K562 (cell line): ENCODE data around the gene BNIPL. TPM values are rescaled to one million over a fixed set of nuclear protein-coding genes. Genes with fewer than 3 reads are reported as not detected.

ENCODE experiments used
- CEBPG ChIP-seq, 3 experiments: fragments of 200-800 bp in 1 of 3; sonication (Bioruptor generic) in 1 of 3; sonication (generic) in 1 of 3; formaldehyde crosslinking in 1 of 3; IDR thresholded peaks in 2 of 3; conservative IDR thresholded peaks in 1 of 3; 2 replicates each; pipeline versions ENCODE4 v1.6.1 to v1.8.0; 2016 to 2022; ENCODE audit warnings: missing compliant biosample characterization in 2 of 3, missing genetic modification characterization in 2 of 3, mild to moderate bottlenecking in 1 of 3, missing genetic modification reagents in 1 of 3
- CTBP1 ChIP-seq: fragments of 450-650 bp; IDR thresholded peaks from 2 replicates; pipeline ENCODE4 v1.6.1; 2016; ENCODE audit warnings: borderline replicate concordance
- HDAC1 ChIP-seq, 2 experiments: fragments of 450-650 bp; IDR thresholded peaks; 2 replicates each; pipeline ENCODE4 v1.6.1; 2016 to 2017; ENCODE audit warnings: inconsistent platforms in 1 of 2, mild to moderate bottlenecking in 1 of 2, moderate library complexity in 1 of 2
- NR4A1 ChIP-seq, 2 experiments: fragments of 250-450 bp in 1 of 2; fragments of 450-650 bp in 1 of 2; sonication (Bioruptor Pico) in 1 of 2; IDR thresholded peaks; 2 replicates each; pipeline versions ENCODE4 v1.4.0 to v1.6.1; 2016 to 2020; ENCODE audit warnings: mild to moderate bottlenecking in 2 of 2, missing compliant biosample characterization in 1 of 2, missing genetic modification characterization in 1 of 2, moderate library complexity in 1 of 2
- RBM15 ChIP-seq: fragments of 200-400 bp; formaldehyde crosslinking; IDR thresholded peaks from 2 replicates; pipeline ENCODE4 v1.6.1; 2018; ENCODE audit warnings: mild to moderate bottlenecking, low read length, moderate library complexity; ENCODE audit not compliant: insufficient read depth
- WHSC1 ChIP-seq: IDR thresholded peaks from one replicate; pipeline ENCODE4 v1.6.1; 2012; ENCODE audit warnings: low read length, control low read depth, inconsistent platforms
- XRCC5 ChIP-seq: fragments of 200-400 bp; formaldehyde crosslinking; IDR thresholded peaks from 2 replicates; pipeline ENCODE4 v1.6.1; 2017; ENCODE audit warnings: low read depth, mild to moderate bottlenecking, low read length
- polyA plus RNA-seq, 8 experiments: library from polyadenylated mRNA; depleted of rRNA in 4 of 8; stranded (reverse) in 5 of 8; unstranded in 3 of 8; fragments of >200 nt; fragmentation: Nextera tagmentation in 2 of 8; fragmentation: Illumina TruSeq in 1 of 8; extraction: Ambion mirVana in 2 of 8; extraction: Trizol in 1 of 8; gene quantifications; 2 replicates each; pipeline versions ENCODE4 v1.2.1 to v1.2.3, GENCODE V29; 2011 to 2014; ENCODE audit warnings: inconsistent platforms in 1 of 8, missing spikeins in 1 of 8
- total RNA-seq, 7 experiments: library from RNA; depleted of rRNA in 6 of 7; stranded (reverse); fragments of >200 nt in 6 of 7; fragmentation: Illumina TruSeq in 2 of 7; extraction: Trizol in 2 of 7; gene quantifications; 2 replicates each; pipeline versions ENCODE4 v1.2.1 to v1.2.3, GENCODE V29; 2011 to 2021; ENCODE audit warnings: low replicate concordance in 1 of 7
- TF ChIP-seq, protein P1 (sequence below): sonication (generic); formaldehyde crosslinking; IDR thresholded peaks from 2 replicates; pipeline ENCODE4 v1.9.0; 2022; ENCODE audit warnings: mild to moderate bottlenecking, missing genetic modification reagents
- TF ChIP-seq, protein P2 (sequence below): sonication (generic); formaldehyde crosslinking; IDR thresholded peaks from 2 replicates; pipeline ENCODE4 v1.8.0; 2022; ENCODE audit warnings: mild to moderate bottlenecking, missing genetic modification reagents
- TF ChIP-seq, protein P3 (sequence below): fragments of 250-450 bp; sonication (Bioruptor Pico); IDR thresholded peaks from 2 replicates; pipeline ENCODE4 v1.4.0; 2020; ENCODE audit warnings: mild to moderate bottlenecking

The BNIPL gene
- total and polyA plus RNA-seq, 9 of the 15 experiments (the other 6 are each of a cell fraction or from before 2014, with no cell fraction given): 0.08 to 1.4 (median 0.68) TPM

DNA sequence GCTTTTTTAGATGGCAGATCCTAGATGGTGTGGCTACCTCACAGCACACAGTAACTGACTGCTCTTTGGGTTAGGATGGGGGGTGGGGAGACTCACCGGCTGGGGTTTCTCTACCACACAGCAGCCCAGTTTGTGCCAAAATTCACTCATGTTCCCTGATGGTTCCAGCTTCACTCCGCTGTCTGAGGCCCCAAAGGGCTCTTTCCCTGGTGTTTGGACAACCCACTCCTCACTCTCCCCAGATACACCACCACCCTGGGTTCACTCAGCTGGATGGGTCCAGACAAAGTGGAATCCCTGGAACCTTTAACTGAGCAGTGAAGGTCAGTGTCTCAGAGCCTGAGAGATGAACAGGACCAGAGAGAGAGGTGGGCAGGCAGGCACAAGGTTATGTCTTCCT, 19.2 kb downstream of the BNIPL start (continued):
- TF ChIP-seq, protein P1, sequence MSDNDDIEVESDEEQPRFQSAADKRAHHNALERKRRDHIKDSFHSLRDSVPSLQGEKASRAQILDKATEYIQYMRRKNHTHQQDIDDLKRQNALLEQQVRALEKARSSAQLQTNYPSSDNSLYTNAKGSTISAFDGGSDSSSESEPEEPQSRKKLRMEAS (CRISPR knock-in tag): peak; percentile 33; the same call in 1 of the 2 replicates
- TF ChIP-seq, protein P2, sequence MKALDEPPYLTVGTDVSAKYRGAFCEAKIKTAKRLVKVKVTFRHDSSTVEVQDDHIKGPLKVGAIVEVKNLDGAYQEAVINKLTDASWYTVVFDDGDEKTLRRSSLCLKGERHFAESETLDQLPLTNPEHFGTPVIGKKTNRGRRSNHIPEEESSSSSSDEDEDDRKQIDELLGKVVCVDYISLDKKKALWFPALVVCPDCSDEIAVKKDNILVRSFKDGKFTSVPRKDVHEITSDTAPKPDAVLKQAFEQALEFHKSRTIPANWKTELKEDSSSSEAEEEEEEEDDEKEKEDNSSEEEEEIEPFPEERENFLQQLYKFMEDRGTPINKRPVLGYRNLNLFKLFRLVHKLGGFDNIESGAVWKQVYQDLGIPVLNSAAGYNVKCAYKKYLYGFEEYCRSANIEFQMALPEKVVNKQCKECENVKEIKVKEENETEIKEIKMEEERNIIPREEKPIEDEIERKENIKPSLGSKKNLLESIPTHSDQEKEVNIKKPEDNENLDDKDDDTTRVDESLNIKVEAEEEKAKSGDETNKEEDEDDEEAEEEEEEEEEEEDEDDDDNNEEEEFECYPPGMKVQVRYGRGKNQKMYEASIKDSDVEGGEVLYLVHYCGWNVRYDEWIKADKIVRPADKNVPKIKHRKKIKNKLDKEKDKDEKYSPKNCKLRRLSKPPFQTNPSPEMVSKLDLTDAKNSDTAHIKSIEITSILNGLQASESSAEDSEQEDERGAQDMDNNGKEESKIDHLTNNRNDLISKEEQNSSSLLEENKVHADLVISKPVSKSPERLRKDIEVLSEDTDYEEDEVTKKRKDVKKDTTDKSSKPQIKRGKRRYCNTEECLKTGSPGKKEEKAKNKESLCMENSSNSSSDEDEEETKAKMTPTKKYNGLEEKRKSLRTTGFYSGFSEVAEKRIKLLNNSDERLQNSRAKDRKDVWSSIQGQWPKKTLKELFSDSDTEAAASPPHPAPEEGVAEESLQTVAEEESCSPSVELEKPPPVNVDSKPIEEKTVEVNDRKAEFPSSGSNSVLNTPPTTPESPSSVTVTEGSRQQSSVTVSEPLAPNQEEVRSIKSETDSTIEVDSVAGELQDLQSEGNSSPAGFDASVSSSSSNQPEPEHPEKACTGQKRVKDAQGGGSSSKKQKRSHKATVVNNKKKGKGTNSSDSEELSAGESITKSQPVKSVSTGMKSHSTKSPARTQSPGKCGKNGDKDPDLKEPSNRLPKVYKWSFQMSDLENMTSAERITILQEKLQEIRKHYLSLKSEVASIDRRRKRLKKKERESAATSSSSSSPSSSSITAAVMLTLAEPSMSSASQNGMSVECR: no peak
- TF ChIP-seq, protein P3, sequence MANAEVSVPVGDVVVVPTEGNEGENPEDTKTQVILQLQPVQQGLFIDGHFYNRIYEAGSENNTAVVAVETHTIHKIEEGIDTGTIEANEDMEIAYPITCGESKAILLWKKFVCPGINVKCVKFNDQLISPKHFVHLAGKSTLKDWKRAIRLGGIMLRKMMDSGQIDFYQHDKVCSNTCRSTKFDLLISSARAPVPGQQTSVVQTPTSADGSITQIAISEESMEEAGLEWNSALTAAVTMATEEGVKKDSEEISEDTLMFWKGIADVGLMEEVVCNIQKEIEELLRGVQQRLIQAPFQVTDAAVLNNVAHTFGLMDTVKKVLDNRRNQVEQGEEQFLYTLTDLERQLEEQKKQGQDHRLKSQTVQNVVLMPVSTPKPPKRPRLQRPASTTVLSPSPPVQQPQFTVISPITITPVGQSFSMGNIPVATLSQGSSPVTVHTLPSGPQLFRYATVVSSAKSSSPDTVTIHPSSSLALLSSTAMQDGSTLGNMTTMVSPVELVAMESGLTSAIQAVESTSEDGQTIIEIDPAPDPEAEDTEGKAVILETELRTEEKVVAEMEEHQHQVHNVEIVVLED: no peak
- no peak for TF ChIP-seq HDAC1 (IDR thresholded peaks at IDR 0.05)
- TF ChIP-seq WHSC1: no peak
- no peak for TF ChIP-seq RBM15
- no peak for TF ChIP-seq NR4A1 (CRISPR knock-in tag; IDR thresholded peaks at IDR 0.05)
- no peak for TF ChIP-seq NR4A1 (tag; IDR thresholded peaks at IDR 0.05)
- TF ChIP-seq XRCC5: no peak
- no peak for TF ChIP-seq CTBP1
- 0 out of 2 replicates have a peak, but pooled peaks have one; percentile 2 for TF ChIP-seq CEBPG (CRISPR knock-in tag; IDR thresholded peaks at IDR 0.05)
- 0 out of 4 replicates have a peak, but pooled peaks of 1 of the 2 experiments have one; percentile 3 for TF ChIP-seq CEBPG (tag; conservative IDR thresholded peaks at IDR 0.05 in 1 of 2, IDR thresholded peaks at IDR 0.05 in 1 of 2)
